HT1080 (cell line): ENCODE measurements around the gene LGALS1. TPM values are rescaled to one million over a fixed set of nuclear protein-coding genes. Genes with fewer than 3 reads are reported as not detected.
"Not testable (repeated sequence)": the region's sequence is repeated elsewhere in the genome, so short reads cannot be mapped to it uniquely, and the experiment has no call there.

Experiments used
- DNase-seq: peaks from one replicate; pipeline ENCODE4 v3.0.0-alpha.2; 2015; ENCODE audit warnings: low read depth
- total RNA-seq: library from RNA; depleted of rRNA; stranded (reverse); fragments of >200 nt; shearing (Covaris generic); gene quantifications from 2 replicates; pipeline ENCODE4 v1.2.3, GENCODE V29; 2014

LGALS1 gene
- total RNA-seq, 1 experiment from 2014 or later, result 3,838 TPM

GRCh38 chr22:37639070-37639760, 36.2 kb upstream of the LGALS1 start, which contains the start of gene SH3BP1:
Gene SH3BP1, plus strand, starts transcription at chr22:37639669. Its CDS starts 119 bp downstream, at chr22:37639788.
- DNase-seq, result no peak

- DNase-seq, result no peak
Measured at GRCh38 chr22:37639771-37640590, 35.5 kb upstream of the LGALS1 start.

DNA sequence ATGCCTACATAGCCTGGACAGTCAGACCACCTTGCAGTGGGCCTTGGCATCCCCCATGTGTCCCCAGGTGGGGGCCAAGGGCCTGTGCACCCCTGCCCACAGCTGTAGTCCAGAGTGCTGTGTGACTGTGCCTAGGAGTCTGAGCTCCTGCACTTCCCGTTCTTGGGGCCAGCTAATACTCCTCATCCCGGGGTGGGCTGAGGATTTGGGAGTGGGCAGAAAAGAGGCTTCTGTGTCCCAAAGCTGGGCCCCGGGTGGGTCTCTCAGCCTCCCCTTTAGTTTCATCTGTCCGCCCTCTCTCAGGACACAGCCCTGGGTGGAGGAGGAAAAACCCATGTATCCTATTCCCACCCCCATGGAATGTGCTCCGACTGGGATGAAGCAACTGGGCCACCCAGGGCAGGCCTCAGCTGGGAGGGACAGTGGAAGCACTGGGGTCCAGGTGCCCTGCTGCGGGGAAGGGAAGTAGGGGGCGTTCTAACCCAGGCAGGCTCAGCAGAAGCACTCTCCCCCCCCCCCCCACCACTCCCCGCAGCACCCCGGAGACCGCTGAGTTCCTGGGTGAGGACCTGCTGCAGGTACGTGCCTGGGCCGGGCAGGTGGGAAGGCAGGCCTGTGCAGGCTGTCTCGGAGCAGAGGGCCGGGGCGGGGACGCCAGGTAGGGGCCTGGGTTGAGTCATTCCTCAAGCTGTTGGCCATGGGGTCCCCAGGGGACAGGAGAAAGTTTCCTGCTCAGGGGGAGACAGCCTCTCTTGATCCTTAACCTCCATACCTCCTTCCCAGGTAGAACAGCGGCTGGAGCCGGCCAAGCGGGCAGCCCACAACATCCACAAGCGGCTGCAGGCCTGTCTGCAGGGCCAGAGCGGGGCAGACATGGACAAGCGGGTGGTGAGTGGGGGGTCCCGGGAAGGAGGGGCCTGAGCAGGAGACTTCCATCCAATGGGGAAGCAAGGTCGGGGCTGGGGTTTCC, 34.6 kb upstream of the LGALS1 start:
- no peak for DNase-seq

GRCh38 chr22:37641561-37641949, 33.9 kb upstream of the LGALS1 start:
- no peak for DNase-seq

DNA sequence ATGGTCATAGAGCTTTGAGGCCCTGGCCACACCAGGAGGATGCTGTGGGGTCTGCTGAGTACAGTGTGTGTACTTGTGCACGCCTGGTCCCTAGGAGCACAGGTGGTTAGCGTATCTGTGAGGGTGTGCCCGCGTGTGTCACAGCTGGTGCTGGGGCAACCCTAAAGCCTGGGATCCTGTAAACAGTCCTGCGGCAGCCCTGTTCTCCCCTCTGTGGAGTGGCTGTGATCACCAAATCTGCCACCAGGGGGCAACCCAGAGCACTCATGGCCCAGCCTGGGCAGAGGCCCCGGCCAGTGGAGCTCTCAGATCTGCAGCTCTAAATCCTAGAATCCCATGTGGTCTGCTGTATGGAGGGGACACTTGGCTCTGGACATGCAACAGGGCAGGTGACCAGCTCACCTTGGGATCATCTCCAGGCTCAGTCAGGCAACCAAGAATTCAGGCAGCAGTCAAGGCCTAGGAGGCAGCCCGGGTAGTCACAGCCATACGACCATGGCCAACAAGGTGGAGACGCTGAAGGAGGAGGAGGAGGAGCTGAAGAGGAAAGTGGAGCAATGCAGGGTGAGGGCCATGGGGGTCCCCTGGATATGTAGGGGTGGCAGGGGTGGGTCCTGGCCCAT, 32.1 kb upstream of the LGALS1 start:
- peak; percentile 68 for DNase-seq

DNA sequence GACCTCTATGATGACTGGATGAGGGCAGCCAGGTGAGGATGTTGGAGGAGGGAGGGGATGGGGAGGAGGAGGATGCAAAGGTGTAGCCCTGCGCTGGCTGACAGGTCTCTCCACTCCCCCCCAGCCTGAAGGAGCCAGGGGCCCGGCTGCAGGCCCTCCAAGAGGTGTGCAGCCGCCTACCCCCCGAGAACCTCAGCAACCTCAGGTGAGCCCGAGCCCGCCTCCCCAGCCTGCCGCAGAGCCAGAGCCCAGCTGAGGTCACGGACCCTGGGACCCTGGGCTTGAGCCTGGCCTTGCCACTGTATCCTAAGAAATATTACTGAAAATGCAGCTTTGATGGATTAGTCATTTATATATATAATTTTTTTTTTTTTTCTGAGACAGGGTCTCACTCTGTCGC, 28.1 kb upstream of the LGALS1 start:
- DNase-seq, result no peak

DNA sequence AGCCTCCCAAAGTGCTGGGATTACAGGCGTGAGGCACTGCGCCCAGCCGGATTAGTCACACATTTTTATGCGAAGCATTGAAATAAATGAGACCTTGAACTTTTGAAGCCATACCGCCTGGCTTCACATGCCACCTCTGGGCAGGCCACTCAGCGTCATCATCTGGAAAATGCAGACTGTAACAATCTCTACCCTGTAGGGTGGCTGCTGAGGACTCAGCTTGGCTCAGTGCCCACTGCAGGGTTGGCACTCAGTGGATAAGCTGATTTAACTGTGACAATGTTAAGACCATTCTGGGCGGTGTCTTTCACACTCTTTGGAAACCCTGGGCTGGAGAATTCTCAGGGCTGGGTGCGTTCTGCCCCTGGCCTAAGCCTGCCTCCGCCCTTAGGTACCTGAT, 27.5 kb upstream of the LGALS1 start:
- no peak for DNase-seq

GRCh38 chr22:37650463-37651136, 24.8 kb upstream of the LGALS1 start:
- DNase-seq, result no peak

- no peak for DNase-seq
Measured at GRCh38 chr22:37654563-37655251, 20.7 kb upstream of the LGALS1 start.

GRCh38 chr22:37655252-37655563, 20.2 kb upstream of the LGALS1 start:
- no peak for DNase-seq

DNA sequence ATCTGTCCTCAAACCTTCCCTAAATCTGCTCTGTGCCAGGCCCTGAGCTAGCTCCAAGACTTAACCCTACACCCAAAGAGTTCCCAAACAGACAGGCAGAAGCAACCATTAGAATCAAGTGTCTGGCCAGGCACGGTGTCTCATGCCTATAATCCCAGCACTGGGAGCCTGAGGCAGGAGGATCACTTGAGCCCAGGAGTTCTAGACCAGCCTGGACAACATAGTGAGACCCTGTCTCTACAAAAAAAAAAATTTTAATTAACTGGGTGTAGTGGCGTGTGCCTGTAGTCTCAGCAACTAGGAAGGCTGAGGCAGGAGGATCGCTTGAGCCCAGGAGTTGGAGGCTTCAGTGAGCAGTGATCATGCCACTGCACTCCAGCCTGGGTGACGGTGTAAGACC, 18.9 kb upstream of the LGALS1 start:
- not testable (repeated sequence) for DNase-seq

DNA sequence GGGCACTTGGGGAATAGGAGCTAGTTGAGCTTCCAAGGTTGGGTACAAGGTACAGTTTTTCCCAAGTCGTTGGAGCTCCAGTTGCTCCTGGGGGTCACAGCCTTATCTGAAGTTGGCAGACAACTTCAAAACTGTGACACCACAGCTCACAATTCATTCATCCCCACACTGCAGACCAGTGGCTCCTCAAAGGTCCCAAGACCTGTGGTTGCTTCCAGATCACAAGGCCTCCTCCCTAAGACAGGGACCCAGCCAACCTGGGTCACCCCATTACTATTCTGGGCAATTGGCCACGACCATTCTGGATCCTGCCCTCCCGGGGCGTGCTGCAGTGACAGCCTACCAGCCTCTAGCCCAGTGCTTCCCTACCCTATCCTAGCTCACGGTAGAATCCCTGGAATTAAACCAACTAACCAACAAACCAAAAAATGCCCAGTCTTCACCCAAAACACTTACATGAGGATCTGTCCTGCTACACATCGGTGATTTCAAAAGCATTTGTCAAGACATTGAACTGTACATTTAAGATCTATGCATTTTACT, 17.8 kb upstream of the LGALS1 start:
- DNase-seq, result peak; percentile 61

DNA sequence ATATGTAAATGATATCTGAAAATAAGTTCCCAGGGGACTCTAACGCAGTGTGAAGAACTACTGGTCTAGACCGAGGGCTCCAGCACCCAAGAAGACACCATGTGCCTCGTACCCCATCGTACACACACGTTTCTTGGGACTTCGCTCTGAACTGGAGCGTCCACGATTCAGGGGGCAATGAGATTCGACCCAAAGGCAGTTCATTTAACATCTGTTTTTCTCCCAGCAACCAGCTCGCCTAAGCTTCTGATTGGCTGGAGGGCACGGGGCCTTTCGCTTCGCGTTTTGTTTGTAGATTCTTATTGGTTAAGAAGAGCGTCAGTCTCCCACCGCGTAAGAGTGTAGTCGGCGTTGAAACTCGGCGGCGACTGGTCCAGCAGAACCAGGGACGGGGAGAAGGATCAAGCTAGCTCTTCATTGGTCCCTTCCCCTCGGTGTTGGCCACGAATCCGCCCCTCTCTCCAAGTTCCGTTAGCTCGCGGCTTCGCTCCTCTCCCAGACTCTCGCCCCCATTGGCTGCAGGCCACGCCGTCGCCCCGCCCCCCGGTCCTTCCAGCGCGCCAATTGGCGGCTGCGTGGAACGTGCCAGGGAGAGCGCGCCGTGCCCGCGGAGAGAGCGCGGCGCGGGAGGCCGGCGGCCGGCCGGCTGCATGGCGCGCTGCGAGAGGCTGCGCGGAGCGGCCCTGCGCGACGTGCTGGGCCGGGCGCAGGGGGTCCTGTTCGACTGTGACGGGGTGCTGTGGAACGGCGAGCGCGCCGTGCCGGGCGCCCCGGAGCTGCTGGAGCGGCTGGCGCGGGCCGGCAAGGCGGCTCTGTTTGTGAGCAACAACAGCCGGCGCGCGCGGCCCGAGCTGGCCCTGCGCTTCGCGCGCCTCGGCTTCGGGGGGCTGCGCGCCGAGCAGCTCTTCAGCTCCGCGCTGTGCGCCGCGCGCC, 17.0 kb upstream of the LGALS1 start, which contains the start of gene PDXP:
Gene PDXP (plus strand): TSS at position 591 of the 933 bp plus-strand sequence. CDS start 60 bp downstream, at position 651.
- DNase-seq, result peak; percentile 100

GRCh38 chr22:37659066-37659896, 16.2 kb upstream of the LGALS1 start:
- DNase-seq, result no peak

DNA sequence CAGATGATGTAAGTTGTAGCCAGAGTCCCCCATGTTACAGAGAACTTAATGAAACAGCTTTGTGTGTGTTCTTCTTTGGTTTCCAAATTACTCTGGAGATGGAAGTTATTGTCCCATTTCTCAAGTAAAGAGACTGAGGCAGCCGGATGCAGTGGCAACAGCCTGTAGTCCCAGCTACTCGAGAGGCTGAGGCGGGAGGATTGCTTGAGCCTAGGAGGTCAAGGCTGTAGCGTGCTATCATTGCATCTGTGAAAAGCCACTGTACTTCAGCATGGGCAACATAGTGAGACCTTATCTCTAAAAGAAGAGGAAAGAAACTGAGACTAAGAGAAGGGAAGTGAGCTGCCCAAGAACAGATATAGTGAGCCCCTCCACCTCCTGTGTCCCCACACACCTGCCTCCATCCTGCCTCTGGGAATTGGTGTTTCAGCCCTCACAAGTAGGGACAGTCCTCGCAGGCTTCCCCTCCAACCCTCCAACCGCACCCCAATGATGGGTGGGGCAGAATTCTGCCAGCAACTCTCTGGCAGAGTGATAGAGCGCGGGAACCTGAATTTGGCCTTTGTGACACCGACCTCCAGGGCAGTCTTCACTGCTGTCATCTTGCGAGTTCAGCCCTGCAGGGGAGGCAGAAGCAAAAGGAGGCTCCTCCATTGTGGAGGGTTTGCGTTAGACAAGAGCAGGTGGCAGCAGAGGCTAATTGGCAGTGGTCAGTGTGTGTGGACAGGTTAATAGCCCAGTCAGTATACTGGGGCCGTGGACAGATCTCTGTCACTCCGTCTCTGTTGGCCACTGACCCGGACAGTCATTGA, 15.3 kb upstream of the LGALS1 start:
- no peak for DNase-seq

- DNase-seq, result no peak
Measured at GRCh38 chr22:37660709-37661045, 14.8 kb upstream of the LGALS1 start.
